GM20431 (cell line): Measurements from ENCODE around the gene ERFE.

Source experiments
- in situ Hi-C: fragments of 300-500 bp; cut with MseI, MboI; formaldehyde crosslinking; loops from one replicate; pipeline ENCODE4 v1.15.0; 2020; ENCODE audit warnings: low sequenced_read_pairs; ENCODE audit not compliant: unreplicated experiment

Gene ERFE

GRCh38 chr2:238202326-238203093 lies 43.7 kb downstream of the ERFE start:
- in situ Hi-C loops: no loop called here

DNA sequence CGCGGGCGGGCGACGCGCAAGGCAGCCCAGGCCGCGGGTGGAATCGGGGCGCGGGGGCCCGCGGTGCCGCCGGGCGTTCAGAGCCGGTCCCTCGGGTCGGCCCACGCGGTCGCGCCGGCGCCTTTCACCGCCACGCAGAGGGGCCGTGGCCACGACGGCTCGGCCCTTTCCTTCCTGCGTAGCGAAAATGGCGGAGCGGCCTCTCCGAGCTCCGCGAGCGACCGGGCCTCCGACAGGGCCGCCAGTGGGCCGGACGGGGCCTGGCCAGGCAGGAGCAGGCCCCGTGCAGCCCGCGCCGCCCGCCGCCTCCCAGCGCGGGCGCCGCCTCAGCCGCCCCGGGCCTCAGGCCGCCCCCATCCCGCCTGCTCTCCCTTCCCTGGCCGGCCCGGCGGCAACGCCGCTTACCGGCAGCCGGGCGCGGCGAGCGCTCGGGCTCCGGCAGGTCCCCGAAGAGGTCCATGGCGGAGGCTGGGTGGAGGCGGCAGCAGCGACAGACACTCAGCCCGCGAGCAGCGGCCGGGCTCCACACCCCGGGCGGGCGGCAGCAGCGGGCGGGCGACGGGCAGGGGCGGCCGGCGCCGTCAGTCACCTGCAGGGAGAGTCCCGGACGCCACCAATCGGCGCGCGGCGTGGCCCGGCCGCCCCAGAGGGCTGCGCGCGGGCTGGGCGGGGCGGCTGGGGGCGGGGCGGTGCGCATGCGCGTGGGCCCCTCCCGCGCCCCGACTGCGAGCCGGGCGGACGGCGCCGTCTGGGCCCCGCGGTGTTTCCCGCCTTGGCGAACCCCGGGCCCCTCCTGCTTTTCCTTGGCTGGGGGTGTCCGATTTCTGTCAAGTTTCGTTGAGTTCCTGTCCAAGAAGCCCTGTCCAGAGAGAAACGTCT lies 44.6 kb downstream of the ERFE start, which contains the start of gene ILKAP:
ILKAP (minus strand) TSS at position 602 of the 879 bp plus-strand sequence; CDS start at position 460, 142 bp downstream.
- in situ Hi-C loops: no loop called here

DNA sequence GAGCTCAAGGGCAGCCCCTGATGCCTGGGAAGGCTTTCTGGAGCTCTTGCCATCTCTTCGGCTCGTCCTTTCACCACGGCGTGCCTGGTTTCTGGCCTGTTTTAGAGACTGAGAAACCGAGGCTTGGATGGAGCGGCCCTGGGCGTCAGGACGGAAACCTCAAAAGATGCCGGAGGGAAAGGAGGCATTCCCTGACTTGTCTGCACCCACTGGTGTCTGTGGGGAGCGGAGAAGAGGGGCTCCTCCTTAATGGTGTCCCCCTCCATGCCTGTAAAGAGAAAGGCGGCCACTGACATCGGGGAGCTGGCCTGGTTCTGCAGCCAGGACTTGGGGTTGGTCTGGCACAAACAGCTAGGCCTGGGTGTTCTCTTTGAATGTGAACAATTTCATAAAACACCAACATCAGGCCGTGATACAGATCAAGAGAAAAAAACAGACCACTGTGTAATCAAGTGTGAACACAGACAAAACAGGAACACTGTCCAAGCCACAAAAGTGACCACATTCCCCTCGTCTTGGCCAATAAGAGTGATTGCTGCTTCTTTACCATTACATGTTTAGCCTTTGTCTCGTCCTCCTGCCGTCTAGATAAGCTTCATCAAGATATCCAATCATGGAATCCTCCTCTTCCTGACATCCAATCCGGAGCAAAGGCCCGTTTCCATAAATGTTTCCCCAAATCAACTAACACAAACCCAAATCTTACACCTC lies 45.4 kb downstream of the ERFE start:
- in situ Hi-C loops: no loop called here

DNA sequence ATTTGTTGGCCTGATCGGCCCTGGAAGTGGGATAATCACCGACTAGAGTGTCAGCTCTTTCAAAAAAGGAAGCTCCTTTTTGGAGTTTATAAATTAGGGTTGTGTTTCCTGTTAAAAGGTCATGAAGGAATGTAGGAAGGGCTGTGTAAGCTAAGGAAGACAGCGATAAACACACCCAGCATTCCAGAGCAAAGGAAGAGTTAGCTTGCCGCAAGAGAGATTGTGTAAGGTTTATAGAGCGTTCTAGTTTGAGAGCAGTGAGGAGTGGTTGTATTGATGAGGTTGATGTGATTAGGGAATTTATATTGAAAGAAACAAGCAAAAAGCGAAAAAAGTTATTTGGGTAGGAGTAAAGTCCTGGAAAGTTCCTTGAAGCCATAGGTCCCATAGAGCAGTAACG lies 48.2 kb downstream of the ERFE start:
- in situ Hi-C loops: no loop called here

- in situ Hi-C loops: no loop called here
Measured at GRCh38 chr2:238216651-238217184, 57.9 kb downstream of the ERFE start.
